IPS-18c (cell line): ENCODE measurements around the gene MYOM1.
"Not testable (repeated sequence)": the region's sequence is repeated elsewhere in the genome, so short reads cannot be mapped to it uniquely, and the experiment has no call there.

Experiments used
- H3K4me3 ChIP-seq: 2 replicates; pipeline ENCODE4 v1.7.0; 2013; ENCODE audit warnings: low read depth, mild to moderate bottlenecking, low read length, moderate library complexity; ENCODE audit not compliant: insufficient read depth
- H3K9me3 ChIP-seq: one replicate; pipeline ENCODE4 v1.6.1; 2013; ENCODE audit warnings: mild to moderate bottlenecking, low read length, moderate library complexity; ENCODE audit not compliant: control insufficient read depth, insufficient read depth

The MYOM1 gene

GRCh38 chr18:3207565-3207964, 12.2 kb downstream of the MYOM1 start:
- H3K4me3 ChIP-seq = no peak overlapping the region
- H3K9me3 ChIP-seq = no peaks in the 10 kb centered on the region

GRCh38 chr18:3205239-3205638, 14.5 kb downstream of the MYOM1 start:
- Histone ChIP-seq H3K9me3 (no peaks in the 10 kb centered on the region), H3K4me3 (no peak overlapping the region)

- Histone ChIP-seq H3K9me3 (peaks cover 2% of the 10 kb centered on the region), H3K4me3 (no peak overlapping the region)
Measured at GRCh38 chr18:3199942-3200645, 19.7 kb downstream of the MYOM1 start.

GRCh38 chr18:3198260-3198860, 21.4 kb downstream of the MYOM1 start:
- not testable (repeated sequence) for H3K9me3 ChIP-seq, H3K4me3 ChIP-seq

GRCh38 chr18:3194947-3195612, 24.7 kb downstream of the MYOM1 start:
- H3K9me3 ChIP-seq = peaks cover 2% of the 10 kb centered on the region
- no peak overlapping the region for H3K4me3 ChIP-seq

GRCh38 chr18:3193331-3193730, 26.4 kb downstream of the MYOM1 start:
- no peak overlapping the region for H3K4me3 ChIP-seq

GRCh38 chr18:3192752-3193151, 27.0 kb downstream of the MYOM1 start:
- no peak overlapping the region for H3K4me3 ChIP-seq
- no peaks in the 10 kb centered on the region for H3K9me3 ChIP-seq

More at GRCh38 chr18:3193331-3193730, 26.4 kb downstream of the MYOM1 start:
- H3K9me3 ChIP-seq = no peaks in the 10 kb centered on the region

- Histone ChIP-seq H3K4me3 (no peak overlapping the region), H3K9me3 (no peaks in the 10 kb centered on the region)
Measured at GRCh38 chr18:3192286-3192685, 27.5 kb downstream of the MYOM1 start.

GRCh38 chr18:3190610-3191009, 29.2 kb downstream of the MYOM1 start:
- H3K4me3 ChIP-seq = no peak overlapping the region
- no peaks in the 10 kb centered on the region for H3K9me3 ChIP-seq

- no peak overlapping the region for H3K4me3 ChIP-seq
- no peaks in the 10 kb centered on the region for H3K9me3 ChIP-seq
Measured at GRCh38 chr18:3189884-3190283, 29.9 kb downstream of the MYOM1 start.

- H3K4me3 ChIP-seq = no peak overlapping the region
- H3K9me3 ChIP-seq = no peaks in the 10 kb centered on the region
Measured at GRCh38 chr18:3186678-3187658, 32.8 kb downstream of the MYOM1 start.

- no peak overlapping the region for H3K4me3 ChIP-seq
- H3K9me3 ChIP-seq = no peaks in the 10 kb centered on the region
Measured at GRCh38 chr18:3184275-3184963, 35.3 kb downstream of the MYOM1 start.

- H3K9me3 ChIP-seq = no peaks in the 10 kb centered on the region
Measured at GRCh38 chr18:3183103-3183717, 36.6 kb downstream of the MYOM1 start.

GRCh38 chr18:3180325-3180724, 39.4 kb downstream of the MYOM1 start:
- Histone ChIP-seq H3K9me3 (no peaks in the 10 kb centered on the region), H3K4me3 (no peak overlapping the region)

More at GRCh38 chr18:3183103-3183717, 36.6 kb downstream of the MYOM1 start:
- no peak overlapping the region for H3K4me3 ChIP-seq

- no peak overlapping the region for H3K4me3 ChIP-seq
- H3K9me3 ChIP-seq = no peaks in the 10 kb centered on the region
Measured at GRCh38 chr18:3179430-3180089, 40.2 kb downstream of the MYOM1 start.
